H9 (cell line): Measurements from ENCODE around the gene TMF1. TPM values are rescaled to one million over a fixed set of nuclear protein-coding genes. Genes with fewer than 3 reads are reported as not detected.

Experiments used
- DNase-seq: peaks from one replicate; pipeline ENCODE4 v3.0.0-alpha.2; 2017
- H2AFZ ChIP-seq: one replicate; pipeline ENCODE4 v1.6.1; 2013; ENCODE audit warnings: mild to moderate bottlenecking, low read length, control low read depth, moderate library complexity
- H2AK5ac ChIP-seq: 2 replicates; pipeline ENCODE4 v1.6.1; 2013; ENCODE audit warnings: low read length, control low read depth, mixed read lengths; ENCODE audit not compliant: insufficient read length
- H2BK120ac ChIP-seq: one replicate; pipeline ENCODE4 v1.6.1; 2013; ENCODE audit warnings: low read depth, mild to moderate bottlenecking, low read length, control low read depth, inconsistent platforms; ENCODE audit not compliant: poor library complexity, severe bottlenecking
- H2BK12ac ChIP-seq: 2 replicates; pipeline ENCODE4 v1.6.1; 2013; ENCODE audit warnings: low read length, control low read depth, mixed read lengths, low read depth; ENCODE audit not compliant: insufficient read length
- H2BK15ac ChIP-seq: 2 replicates; pipeline ENCODE4 v1.6.1; 2013; ENCODE audit warnings: low read depth, low read length, control low read depth
- H2BK20ac ChIP-seq: one replicate; pipeline ENCODE4 v1.6.1; 2013; ENCODE audit warnings: low read depth, mild to moderate bottlenecking, low read length, control low read depth, inconsistent platforms; ENCODE audit not compliant: poor library complexity, severe bottlenecking
- H2BK5ac ChIP-seq: 2 replicates; pipeline ENCODE4 v1.6.1; 2013; ENCODE audit warnings: low read length, control low read depth, mixed read lengths; ENCODE audit not compliant: insufficient read length
- H3K14ac ChIP-seq: 2 replicates; pipeline ENCODE4 v1.6.1; 2013; ENCODE audit warnings: low read length, control low read depth; ENCODE audit not compliant: insufficient read depth
- H3K18ac ChIP-seq: 2 replicates; pipeline ENCODE4 v1.6.1; 2013; ENCODE audit warnings: low read depth, mild to moderate bottlenecking, mixed read lengths, low read length, control low read depth; ENCODE audit not compliant: insufficient read length
- H3K23ac ChIP-seq: 2 replicates; pipeline ENCODE4 v1.6.1; 2013; ENCODE audit warnings: low read length, control low read depth, mixed read lengths, low read depth; ENCODE audit not compliant: insufficient read length
- H3K23me2 ChIP-seq: 2 replicates; pipeline ENCODE4 v1.6.1; 2013; ENCODE audit warnings: low read depth, mild to moderate bottlenecking, mixed read lengths, low read length, control low read depth; ENCODE audit not compliant: insufficient read length, poor library complexity, severe bottlenecking
- H3K27ac ChIP-seq: 2 replicates; pipeline ENCODE4 v1.5.1; 2013; ENCODE audit warnings: low read length, control low read depth, mixed read lengths, low read depth; ENCODE audit not compliant: insufficient read length
- H3K27me3 ChIP-seq: 2 replicates; pipeline ENCODE4 v1.6.1; 2013; ENCODE audit warnings: low read length, control low read depth, inconsistent platforms; ENCODE audit not compliant: insufficient read depth
- H3K4ac ChIP-seq: 2 replicates; pipeline ENCODE4 v1.6.1; 2013; ENCODE audit warnings: low read depth, mild to moderate bottlenecking, control low read depth, inconsistent platforms, low read length, moderate library complexity
- H3K4me1 ChIP-seq: 2 replicates; pipeline ENCODE4 v1.6.1; 2013; ENCODE audit warnings: low read length, control low read depth, inconsistent platforms; ENCODE audit not compliant: insufficient read depth
- H3K4me2 ChIP-seq: 2 replicates; pipeline ENCODE4 v1.6.1; 2013; ENCODE audit warnings: low read length, control low read depth, mixed read lengths; ENCODE audit not compliant: insufficient read length, insufficient read depth
- H3K56ac ChIP-seq: 2 replicates; pipeline ENCODE4 v1.6.1; 2013; ENCODE audit warnings: low read depth, mild to moderate bottlenecking, mixed read lengths, low read length, control low read depth; ENCODE audit not compliant: insufficient read length
- H3K79me1 ChIP-seq: 2 replicates; pipeline ENCODE4 v1.6.1; 2013; ENCODE audit warnings: low read depth, mild to moderate bottlenecking, moderate library complexity, low read length, control low read depth, inconsistent platforms; ENCODE audit not compliant: insufficient read depth, poor library complexity, severe bottlenecking
- H3K79me2 ChIP-seq: 2 replicates; pipeline ENCODE4 v1.6.1; 2013; ENCODE audit warnings: low read length, control low read depth, inconsistent platforms; ENCODE audit not compliant: insufficient read depth
- H3K9ac ChIP-seq: 2 replicates; pipeline ENCODE4 v1.6.1; 2013; ENCODE audit warnings: low read length, control low read depth, mixed read lengths; ENCODE audit not compliant: insufficient read length; ENCODE audit errors: extremely low read depth
- H3K9me3 ChIP-seq: one replicate; pipeline ENCODE4 v1.6.1; 2013; ENCODE audit warnings: low read depth, low read length, inconsistent platforms; ENCODE audit not compliant: control insufficient read depth
- H3T11ph ChIP-seq: one replicate; pipeline ENCODE4 v1.6.1; 2013; ENCODE audit warnings: mild to moderate bottlenecking, low read length, control low read depth, inconsistent platforms
- H4K20me1 ChIP-seq: one replicate; pipeline ENCODE4 v1.6.1; 2013; ENCODE audit not compliant: control insufficient read depth, insufficient read length, insufficient read depth
- H4K5ac ChIP-seq: 2 replicates; pipeline ENCODE4 v1.6.1; 2013; ENCODE audit warnings: low read depth, mild to moderate bottlenecking, mixed read lengths, low read length, control low read depth; ENCODE audit not compliant: insufficient read length
- H4K8ac ChIP-seq: replicated peaks from 2 replicates; pipeline ENCODE4 v1.6.1; 2013; ENCODE audit warnings: low read length, control low read depth, mixed read lengths, low read depth; ENCODE audit not compliant: insufficient read length
- H4K91ac ChIP-seq: 2 replicates; pipeline ENCODE4 v1.6.1; 2013; ENCODE audit warnings: low read depth, mild to moderate bottlenecking, moderate library complexity, mixed read lengths, low read length, control low read depth; ENCODE audit not compliant: insufficient read length
- H3K27ac Mint-ChIP-seq, 3 experiments: 2 replicates in 2 of 3; 3 replicates in 1 of 3; pipeline ENCODE4 v1.8.0; 2020 to 2021; ENCODE audit warnings: mixed read lengths in 3 of 3, mild to moderate bottlenecking in 1 of 3, moderate library complexity in 1 of 3
- H3K27me3 Mint-ChIP-seq: 2 replicates; pipeline ENCODE4 v1.8.0; 2021; ENCODE audit warnings: low read depth, mild to moderate bottlenecking, moderate library complexity, mixed read lengths
- H3K36me3 Mint-ChIP-seq, 3 experiments: 2 replicates in 2 of 3; 3 replicates in 1 of 3; pipeline ENCODE4 v1.8.0; 2020 to 2021; ENCODE audit warnings: low read depth in 3 of 3, mixed read lengths in 3 of 3; ENCODE audit not compliant: insufficient read depth in 1 of 3
- H3K4me1 Mint-ChIP-seq, 2 experiments: 2 replicates each; pipeline ENCODE4 v1.8.0; 2020; ENCODE audit warnings: mixed read lengths in 2 of 2
- H3K4me3 Mint-ChIP-seq, 2 experiments: 2 replicates in 1 of 2; 3 replicates in 1 of 2; pipeline ENCODE4 v1.8.0; 2020 to 2021; ENCODE audit warnings: mild to moderate bottlenecking in 2 of 2, mixed read lengths in 2 of 2, moderate library complexity in 1 of 2
- H3K9me3 Mint-ChIP-seq, 2 experiments: 2 replicates in 1 of 2; 3 replicates in 1 of 2; pipeline ENCODE4 v1.8.0; 2020; ENCODE audit warnings: mild to moderate bottlenecking in 2 of 2, mixed read lengths in 2 of 2, moderate library complexity in 1 of 2
- WGBS: extraction: QIAGEN DNeasy Blood & Tissue Kit; methylation state at CpG from one replicate; pipeline ENCODE4 v1.1.7; 2013; ENCODE audit warnings: missing lambda C conversion rate, low lambda C conversion rate, mixed read lengths; ENCODE audit not compliant: insufficient read length; ENCODE audit errors: extremely low coverage; 5-methylcytosine and 5-hydroxymethylcytosine counted together
- total RNA-seq: library from RNA; stranded (reverse); gene quantifications from 2 replicates; pipeline ENCODE4 v1.2.1, GENCODE V29; 2021
- TF ChIP-seq, protein P1 (sequence below): fragments of 200-600 bp; sonication (generic); conservative IDR thresholded peaks from 3 replicates; pipeline ENCODE4 v1.8.0; 2021; ENCODE audit warnings: antibody characterized with exemption, mild to moderate bottlenecking

The TMF1 gene
- total RNA-seq, 1 experiment from 2014 or later = 21.9 TPM

- no CpG with 5 or more reads among the region's 1 CpG for WGBS
- H2BK15ac ChIP-seq = no peak overlapping the region
- H4K91ac ChIP-seq = no peak overlapping the region
- H3K23me2 ChIP-seq = no peaks in the 10 kb centered on the region
- H4K5ac ChIP-seq = no peak overlapping the region
- H3K79me1 ChIP-seq = no peaks in the 10 kb centered on the region
- H3K27me3 ChIP-seq = no peaks in the 10 kb centered on the region
- no peaks in the 10 kb centered on the region for H3K79me2 ChIP-seq
- H4K8ac ChIP-seq = no peak overlapping the region
- H3K18ac ChIP-seq = no peak overlapping the region
- no peak overlapping the region for H3K14ac ChIP-seq
- no peaks in the 10 kb centered on the region for H3K9me3 ChIP-seq
- TF ChIP-seq, protein P1, sequence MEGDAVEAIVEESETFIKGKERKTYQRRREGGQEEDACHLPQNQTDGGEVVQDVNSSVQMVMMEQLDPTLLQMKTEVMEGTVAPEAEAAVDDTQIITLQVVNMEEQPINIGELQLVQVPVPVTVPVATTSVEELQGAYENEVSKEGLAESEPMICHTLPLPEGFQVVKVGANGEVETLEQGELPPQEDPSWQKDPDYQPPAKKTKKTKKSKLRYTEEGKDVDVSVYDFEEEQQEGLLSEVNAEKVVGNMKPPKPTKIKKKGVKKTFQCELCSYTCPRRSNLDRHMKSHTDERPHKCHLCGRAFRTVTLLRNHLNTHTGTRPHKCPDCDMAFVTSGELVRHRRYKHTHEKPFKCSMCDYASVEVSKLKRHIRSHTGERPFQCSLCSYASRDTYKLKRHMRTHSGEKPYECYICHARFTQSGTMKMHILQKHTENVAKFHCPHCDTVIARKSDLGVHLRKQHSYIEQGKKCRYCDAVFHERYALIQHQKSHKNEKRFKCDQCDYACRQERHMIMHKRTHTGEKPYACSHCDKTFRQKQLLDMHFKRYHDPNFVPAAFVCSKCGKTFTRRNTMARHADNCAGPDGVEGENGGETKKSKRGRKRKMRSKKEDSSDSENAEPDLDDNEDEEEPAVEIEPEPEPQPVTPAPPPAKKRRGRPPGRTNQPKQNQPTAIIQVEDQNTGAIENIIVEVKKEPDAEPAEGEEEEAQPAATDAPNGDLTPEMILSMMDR = no peak
- H3K56ac ChIP-seq = no peak overlapping the region
- H2BK120ac ChIP-seq = no peak overlapping the region
- H3K4ac ChIP-seq = no peak overlapping the region
- Mint-ChIP-seq H3K4me3 (no peak overlapping the region), H3K9me3 (no peaks in the 10 kb centered on the region), H3K27me3 (no peaks in the 10 kb centered on the region), H3K27ac (no peak overlapping the region), H3K4me1 (no peaks in the 10 kb centered on the region), H3K36me3 (peaks cover 13 to 70% (median 50%) of the 10 kb centered on the region in 3 experiments)
- H3K4me2 ChIP-seq = no peak overlapping the region
- no peak overlapping the region for H3K9ac ChIP-seq
- H2AFZ ChIP-seq = no peak overlapping the region
- H4K20me1 ChIP-seq = no peaks in the 10 kb centered on the region
- no peak overlapping the region for H2BK12ac ChIP-seq
- H3T11ph ChIP-seq = no peak overlapping the region
- H2BK20ac ChIP-seq = no peak overlapping the region
- no peak overlapping the region for H2AK5ac ChIP-seq
- H3K4me1 ChIP-seq = no peaks in the 10 kb centered on the region
- DNase-seq = no peak
- H3K23ac ChIP-seq = no peak overlapping the region
- no peak overlapping the region for H3K27ac ChIP-seq
- no peak overlapping the region for H2BK5ac ChIP-seq
Observed at GRCh38 chr3:69031635-69032034, 20.5 kb downstream of the TMF1 start.
